HG03060 (cell line): ENCODE results near the gene LIX1L.
A peak's percentile ranks its signal among the peaks of the same experiment; 100 is the strongest.

Source experiments
- ATAC-seq: cut with Tn5 transposase; IDR thresholded peaks from one replicate; pipeline ENCODE4 v1.9.1; 2021; ENCODE audit warnings: low read depth, moderate number of reproducible peaks; ENCODE audit not compliant: unreplicated experiment

Gene LIX1L

DNA sequence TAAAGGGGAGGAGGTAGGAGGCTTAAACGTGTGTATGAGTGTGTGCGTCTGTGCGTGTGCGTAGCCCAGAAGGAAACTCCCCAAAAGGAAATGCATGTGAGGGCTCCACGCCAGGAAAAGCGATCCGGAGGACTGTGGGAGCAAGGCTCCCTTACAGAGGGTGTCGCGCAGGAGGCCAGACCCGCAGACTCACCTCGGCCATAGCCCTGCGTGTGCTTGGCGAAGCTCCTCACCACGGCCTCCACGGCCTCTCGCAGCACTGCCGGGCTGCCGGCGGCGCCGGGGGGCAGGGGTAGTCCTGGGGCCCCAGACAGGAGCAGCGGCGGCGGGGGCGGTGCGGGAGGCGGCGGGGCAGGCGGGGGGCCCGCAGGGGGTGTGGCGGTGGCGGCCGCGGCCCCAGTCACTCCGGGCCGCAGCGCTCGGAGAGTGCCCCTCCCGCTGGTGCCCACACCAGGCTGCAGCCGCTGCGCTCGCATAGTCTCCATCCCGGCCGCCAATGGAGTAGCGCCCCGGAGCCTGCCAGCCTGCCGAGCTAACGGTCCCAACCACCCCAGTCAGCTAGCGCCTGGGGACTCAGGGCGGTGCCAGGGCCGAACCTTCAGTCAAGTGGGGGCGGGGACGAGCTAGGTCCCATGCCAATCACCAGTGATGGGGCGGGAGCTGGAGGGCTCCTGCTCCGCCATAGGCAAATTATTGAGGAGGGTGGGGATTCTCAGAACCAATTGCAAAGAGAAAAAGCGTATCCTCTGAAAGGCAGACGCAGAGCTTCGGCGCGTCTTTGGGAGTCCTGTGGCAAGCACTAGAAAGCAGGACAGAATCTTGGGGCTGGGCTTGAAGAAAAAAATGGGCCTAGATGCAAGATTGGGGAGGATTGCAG lies at the start of gene LIX1L:
Gene LIX1L, minus strand, starts transcription at position 575 of the 877 bp plus-strand sequence. Its CDS starts 90 bp downstream, at position 485.
- peak; percentile 86 for ATAC-seq

DNA sequence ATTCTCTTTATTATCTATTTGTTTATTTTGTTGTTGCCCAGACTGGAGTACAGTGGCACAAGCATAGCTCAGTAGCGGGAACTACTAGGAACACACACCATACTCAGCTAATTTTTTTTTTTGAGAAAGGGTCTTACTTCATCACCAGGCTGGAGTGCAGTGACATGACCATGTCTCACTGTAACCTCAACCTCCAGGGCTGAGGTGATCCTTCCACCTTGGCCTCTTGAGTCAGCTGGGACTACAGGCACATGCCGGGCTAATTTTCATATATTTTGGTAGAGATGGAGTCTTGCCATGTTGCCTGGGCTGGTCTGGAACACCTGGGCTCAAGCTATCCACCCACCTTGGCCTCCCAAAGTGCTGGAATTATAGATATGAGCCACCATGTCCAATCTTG lies 43.9 kb upstream of the LIX1L start:
- no peak for ATAC-seq

DNA sequence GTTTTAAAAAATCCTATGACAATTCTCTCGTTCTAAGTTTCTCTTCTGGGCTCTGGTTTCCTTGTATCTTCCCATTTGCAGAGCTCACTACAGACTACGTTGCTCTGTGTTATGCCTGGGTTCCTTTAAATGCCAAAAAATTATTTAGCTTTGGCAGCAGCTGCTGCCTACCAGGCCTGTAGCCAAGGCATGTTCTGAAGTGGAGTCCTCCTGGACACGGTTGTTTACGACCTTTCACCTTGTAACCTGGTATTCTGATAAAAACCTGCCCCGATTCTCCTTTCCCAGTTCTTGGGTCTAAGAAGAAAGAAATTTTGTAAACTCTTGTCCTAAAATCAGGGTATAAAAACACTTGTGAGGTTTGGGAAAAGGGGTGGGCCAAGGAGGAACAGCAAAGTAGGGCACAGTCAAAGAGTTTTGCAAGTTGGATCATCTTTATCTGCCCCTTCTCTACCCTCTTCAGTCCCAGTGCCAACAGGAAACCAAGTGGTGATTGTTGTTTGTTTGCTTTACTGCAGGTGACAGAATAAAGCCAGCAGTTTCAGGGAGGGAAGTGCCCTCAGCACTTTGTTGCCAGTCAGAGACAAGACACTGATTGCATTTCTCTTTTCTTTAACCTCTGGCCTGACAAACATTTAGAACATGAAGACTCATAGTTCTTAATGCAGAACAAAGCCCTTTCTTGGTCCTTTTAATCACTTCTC lies 41.7 kb upstream of the LIX1L start:
- no peak for ATAC-seq

DNA sequence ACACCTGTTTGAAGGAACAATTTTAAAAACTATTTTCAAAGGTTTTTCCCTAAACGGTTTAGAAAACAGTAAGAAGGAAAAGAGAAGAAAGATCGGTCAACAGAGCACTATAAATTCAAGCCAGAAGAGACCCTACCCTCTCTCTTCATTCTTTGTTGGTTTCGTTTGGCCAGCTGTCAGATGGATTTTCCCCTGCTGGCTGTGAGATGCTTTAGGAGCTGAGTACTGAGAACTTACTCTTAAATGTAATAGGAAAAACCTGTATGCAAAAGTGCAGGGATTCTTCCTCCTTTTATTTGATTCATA lies 39.9 kb upstream of the LIX1L start:
- ATAC-seq: no peak

DNA sequence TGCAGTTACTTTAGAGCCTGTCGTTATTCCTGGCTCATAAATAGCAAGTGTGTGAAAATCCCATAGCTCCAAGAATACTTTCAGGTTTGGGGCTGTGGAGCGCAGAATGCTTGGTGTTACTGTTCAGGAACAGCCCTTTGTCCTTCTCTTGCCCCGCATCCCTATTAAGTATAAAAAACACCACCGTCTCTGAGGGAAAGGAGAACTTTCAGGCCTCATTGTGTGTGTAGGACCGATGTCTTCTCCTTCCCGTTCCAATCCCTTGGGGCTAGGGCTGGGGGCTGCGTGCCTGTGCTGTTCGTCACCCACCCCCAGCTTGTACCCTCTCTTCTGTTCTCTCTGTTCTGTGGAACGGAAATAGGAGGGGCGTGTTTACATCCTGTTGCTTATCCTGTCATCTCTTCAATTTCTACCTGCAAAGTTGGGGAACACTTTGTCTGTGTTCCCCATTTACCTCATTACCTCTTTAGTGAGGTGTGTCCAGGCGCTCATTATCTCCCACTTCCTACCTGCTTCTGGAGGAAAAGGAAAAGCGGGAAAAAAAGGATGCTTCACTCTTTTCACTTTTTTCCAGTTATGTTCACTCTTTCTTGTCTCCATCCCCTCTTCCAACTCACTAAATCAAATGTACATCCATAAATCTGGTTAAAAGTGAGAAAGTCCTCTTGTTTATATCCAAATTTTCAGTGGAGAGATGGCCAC lies 39.4 kb upstream of the LIX1L start:
- ATAC-seq: no peak

DNA sequence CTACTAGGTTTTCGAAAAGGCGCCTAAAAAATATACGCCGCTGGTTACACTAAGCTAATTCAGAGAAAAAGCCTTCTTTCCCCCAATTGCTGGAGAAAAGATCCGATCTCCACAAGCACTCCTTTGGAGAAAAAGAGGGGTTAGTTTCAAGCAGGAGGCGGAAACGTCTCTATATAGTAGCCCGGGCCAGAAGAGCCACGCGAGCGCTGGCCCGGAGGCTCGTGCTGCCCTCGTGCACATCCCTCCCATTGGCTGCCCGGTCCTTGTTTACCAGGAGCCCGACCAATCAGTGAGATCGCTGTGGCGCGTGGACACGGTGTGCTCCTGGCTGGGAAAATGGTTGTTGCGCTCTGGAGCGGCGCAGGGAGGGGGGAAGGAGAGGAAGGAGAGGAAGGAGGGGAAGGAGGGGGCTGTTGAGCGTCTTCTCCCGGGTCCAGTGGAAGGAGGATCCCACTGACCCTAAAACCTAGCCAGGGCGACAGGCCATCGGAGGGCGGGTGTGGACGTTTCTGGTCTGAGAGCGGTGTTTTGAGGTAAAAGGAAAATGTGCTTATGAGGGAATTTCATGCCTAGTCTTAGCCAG lies 38.7 kb upstream of the LIX1L start, which contains the start of gene TXNIP:
Gene TXNIP, minus strand, starts transcription at position 147 of the 583 bp plus-strand sequence. CDS start 313 bp downstream, outside the sequence.
- peak; percentile 85 for ATAC-seq

DNA sequence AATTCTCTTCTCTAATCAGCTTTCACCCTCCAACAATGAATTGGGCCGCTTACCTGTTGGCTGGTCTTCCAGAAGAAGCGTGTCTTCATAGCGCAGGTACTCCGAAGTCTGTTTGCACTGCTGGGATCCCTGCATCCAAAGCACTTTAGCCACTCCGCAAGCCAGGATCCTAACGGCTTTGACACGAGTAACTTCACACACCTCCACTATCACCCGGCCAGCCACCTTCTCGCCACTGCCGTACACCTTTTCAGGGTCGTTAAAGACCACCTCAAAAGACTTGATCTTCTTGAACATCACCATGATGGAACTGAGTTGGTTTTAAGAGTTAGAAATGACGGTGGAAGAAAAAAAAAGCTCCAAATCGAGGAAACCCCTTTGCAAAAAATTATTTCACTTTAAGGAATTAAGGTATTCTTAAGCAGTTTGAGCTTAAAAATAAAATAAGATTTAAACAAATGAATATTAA lies 38.2 kb upstream of the LIX1L start:
- no peak for ATAC-seq

DNA sequence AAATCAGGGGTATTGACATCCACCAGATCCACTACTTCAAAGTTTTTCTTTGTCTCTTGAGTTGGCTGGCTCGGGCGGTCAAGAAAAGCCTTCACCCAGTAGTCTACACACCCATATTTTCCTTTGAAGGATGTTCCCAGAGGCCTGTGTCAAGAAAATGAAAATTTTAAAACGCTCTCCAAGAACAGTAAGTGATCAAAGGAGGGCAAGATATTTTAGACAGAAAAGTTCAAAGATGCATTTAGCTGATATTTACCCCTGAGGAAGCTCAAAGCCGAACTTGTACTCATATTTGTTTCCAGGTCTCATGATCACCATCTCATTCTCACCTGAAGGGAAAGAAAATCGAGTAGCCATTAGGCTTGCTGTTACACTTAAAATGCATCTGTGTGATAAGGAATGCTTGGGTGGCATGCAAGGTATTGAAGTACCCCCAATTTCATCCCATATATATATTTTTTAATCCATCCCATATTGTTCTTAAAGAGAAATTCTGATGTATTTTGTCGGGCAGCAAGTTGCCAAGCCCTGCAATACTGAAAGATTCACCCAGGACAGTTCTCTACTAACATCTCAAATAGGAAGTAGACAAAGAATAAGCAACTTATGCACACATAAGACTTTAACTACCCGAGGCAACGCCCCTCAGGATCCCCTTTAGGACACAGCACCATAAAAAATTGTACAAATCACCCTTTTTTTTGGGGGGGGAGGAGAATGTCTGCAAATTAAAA lies 37.5 kb upstream of the LIX1L start:
- no peak for ATAC-seq

DNA sequence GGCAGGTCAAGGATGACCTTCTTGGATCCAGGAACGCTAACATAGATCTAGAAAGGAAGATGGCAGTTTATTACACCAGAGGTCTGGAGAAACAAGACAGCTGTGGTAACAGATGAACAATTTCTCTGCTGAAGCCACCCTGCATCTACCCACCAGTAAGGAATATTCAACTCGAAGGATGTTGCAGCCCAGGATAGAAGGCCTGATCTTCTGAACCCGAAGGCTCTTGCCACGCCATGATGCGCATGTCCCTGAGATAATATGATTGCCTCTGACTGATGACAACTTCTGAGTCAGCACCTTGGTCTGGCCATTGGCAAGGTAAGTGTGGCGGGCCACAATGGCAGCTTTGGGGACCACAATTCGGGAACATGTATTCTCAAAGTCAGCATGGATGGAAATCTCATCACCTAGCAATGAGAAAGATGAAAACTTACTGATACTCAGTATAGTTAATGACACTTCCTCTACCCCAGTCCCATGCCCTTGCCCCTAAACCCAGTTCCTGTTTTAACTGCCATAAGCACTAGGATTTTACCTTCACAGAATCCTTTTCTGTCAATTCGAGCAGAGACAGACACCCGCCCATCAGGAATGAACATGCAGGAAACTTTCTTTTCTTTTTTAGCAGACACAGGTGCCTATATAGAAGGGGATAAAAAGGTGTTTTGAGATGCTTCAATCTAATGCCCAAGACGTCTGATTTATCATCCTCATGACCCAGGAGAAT lies 36.7 kb upstream of the LIX1L start:
- no peak for ATAC-seq

DNA sequence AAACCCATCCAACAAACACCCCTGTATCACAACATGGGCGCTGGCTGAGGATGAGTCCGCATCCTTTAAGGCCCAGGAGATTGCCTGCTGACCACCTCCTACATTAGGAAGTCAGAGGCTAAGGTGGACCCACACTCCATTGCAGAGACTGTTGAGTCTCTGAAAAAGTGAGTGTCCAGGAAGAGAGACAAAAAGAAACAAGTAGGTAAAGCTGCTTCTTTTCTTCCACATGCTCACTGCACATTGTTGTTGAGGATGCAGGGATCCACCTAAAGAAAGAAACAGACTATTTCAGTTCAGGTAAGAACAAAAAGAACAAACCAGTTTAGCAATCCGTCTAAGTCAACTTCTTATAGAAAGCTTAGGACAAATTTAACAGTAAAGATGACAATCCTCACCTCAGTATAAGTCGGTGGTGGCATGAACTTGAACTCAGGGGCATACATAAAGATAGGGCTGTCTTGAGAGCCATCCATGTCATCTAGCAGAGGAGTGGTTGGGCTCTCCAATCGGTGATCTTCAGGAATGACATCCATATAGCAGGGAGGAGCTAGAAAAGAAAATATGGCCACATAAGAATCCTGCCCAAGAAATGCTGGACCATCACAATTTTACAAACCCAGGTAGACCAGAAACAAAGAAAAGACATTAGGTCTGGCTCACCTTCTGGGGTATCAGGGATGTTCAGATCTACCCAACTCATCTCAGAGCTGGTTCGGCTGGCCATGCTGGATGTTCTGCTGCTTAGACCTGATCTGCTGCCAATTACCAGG lies 36.0 kb upstream of the LIX1L start:
- ATAC-seq: no peak

DNA sequence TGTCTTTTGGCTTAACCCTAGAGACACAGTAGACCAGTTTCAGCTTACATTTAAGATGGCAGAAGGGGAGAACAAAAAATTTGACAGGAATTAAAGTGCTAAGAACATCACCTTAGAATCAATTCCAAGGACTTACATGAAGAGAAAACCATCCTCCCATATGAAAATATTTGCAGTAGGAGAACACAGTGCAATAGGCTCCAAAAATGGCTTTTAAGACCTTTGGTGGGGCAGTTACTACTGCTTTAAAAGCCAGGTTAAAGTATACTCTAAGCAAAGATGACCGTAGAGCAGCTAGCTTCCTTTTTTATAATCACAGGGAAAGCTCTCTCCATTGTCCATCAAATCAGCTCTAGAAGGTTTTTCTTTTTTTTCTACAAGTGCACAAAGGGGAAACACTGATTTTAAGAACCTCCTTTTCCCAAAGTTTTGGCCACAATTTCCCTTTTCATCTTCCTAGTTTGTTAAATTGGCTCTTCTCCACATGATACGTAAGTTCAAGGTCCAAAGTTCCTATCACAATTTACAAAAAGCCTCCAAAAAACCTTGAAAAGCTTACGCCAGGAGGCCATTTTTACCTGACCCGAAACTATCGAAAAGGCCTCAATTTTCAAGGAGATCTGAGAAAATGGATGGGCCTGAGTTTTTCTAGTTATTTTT lies 35.3 kb upstream of the LIX1L start:
- ATAC-seq: no peak

DNA sequence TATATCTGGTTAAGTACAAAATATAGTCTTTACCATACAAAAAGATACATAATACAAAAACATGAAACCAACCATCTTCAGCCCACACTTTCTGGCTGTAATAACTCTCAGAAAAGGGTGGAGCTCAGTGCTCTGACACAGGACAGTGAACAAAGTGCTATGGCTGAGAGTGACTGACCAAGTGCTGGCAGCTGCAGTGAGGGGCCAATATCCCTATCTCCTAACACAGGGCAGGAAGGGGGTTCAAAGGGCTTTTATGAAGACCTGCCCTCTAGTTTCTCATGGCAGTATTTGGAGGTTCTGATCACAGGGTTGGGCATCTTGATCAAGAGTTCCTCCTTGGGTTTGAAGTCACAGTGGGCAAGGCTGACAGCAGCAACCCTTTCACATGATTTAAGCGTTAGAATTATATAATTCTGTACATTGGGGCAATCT lies 34.7 kb upstream of the LIX1L start:
- no peak for ATAC-seq

DNA sequence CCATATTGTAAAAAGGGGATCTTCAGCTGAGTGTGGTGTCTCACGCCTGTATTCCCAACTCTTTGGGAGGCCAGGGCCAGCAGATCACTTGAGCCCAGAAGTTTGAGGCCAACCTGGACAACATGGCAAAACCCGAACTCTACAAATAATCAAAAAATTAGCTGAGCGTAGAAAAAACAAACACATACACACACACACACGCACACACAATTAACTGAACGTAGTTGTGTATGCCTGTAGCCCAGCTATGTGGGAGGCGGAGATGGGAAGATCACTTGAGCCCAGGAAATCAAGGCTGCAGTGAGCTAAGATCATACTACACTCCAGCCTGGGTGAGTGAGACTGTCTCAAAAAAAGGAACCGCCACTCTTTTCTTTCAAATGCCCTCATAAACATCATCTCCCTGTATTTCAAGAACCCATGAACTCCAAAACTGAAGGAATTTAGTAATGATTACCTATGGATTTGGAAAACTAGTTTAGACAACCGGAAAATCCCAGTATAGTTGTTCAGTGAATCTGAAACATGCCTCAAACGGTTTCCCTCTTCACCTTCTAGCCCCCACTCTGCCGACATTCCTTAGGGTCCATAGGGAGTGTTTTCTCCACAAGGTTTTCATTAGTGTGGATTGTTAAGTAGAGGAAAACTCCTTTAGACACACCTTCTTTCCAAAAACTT lies 34.1 kb upstream of the LIX1L start:
- no peak for ATAC-seq

DNA sequence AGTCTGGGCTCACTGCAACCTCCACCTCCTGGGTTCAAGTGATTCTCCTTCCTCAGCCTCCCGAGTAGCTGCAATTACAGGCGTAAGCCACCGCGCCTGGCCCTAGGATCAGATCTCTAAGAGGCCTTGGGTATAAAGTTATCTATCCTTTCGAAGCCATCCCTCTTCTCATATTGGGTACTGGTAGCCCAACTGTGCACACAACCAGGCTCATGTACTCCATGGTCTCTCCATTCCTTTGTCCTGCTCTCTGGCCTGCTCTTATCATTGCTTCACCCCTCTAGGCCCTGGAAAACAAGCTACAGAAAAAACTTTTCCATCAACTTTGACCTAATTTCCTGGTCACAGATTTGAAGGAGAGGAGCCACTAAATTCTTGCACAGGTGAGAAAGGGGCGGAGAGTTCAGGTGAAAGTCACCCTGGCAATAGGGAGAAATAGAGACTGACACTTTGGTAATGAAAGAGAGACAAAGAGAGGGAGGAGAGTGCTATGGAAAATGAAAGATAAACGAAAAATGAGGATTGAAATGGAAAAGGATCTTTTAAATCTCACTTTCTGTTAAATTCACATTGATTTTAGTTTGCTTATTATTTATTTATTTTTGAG lies 32.5 kb upstream of the LIX1L start:
- ATAC-seq: no peak

DNA sequence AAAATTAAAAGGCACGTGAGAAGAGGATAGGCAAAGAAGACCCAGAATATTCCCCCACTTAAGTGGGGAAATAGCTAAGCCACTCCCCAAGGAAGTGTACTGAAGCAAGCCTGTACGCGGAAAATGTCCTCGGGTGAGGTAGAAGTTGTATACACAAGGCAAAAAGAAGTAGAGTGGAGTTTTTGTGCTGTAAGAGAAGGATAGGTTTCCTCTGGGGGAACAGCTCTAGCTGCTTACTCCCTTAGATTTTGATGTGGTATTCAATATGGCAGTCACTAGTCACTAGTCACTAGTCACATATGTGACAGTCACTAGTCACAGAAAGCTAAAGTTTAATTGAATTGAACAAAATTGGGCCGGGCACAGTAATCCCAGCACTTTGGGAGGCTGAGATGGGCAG lies 31.0 kb upstream of the LIX1L start:
- ATAC-seq: no peak

DNA sequence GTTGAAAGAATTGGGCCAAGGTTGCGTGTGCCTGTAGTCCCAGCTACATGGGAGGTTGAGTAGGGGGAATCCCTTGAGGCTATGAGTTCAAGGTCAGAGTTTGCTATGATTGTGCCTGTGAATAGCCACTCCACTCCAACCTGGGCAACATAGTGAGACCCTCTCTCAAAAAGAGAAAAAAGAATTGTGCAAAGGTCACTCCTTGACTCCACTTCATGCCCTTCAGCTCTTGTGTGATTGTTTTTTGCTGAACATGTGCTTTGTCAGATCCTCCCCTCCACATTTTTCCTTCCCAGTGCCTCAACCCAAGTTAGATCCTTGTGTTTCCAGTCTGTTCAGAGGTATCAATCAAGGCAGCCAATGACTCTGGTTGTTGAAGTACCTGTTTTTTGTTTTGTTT lies 30.1 kb upstream of the LIX1L start:
- no peak for ATAC-seq

DNA sequence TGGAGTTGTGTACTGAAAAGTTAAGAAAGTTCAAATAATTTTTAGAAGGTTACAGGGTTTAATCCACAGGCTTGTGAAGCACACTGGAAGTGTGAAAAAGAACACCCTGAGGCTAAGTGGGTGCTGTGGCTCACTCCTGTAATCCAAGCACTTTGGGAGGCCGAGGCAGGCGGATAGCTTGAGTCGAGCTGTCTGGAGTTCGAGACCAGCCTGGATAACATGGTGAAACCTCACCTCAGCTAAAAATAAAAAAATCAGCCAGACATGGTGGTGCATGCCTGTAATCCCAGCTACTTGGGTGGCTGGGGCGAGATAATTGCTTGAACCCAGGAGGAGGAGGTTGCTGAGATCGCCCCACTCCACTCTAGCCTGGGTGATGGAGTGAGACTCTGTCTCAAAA lies 28.7 kb upstream of the LIX1L start:
- no peak for ATAC-seq
